ENCODE data around the gene CHST15.

DNA sequence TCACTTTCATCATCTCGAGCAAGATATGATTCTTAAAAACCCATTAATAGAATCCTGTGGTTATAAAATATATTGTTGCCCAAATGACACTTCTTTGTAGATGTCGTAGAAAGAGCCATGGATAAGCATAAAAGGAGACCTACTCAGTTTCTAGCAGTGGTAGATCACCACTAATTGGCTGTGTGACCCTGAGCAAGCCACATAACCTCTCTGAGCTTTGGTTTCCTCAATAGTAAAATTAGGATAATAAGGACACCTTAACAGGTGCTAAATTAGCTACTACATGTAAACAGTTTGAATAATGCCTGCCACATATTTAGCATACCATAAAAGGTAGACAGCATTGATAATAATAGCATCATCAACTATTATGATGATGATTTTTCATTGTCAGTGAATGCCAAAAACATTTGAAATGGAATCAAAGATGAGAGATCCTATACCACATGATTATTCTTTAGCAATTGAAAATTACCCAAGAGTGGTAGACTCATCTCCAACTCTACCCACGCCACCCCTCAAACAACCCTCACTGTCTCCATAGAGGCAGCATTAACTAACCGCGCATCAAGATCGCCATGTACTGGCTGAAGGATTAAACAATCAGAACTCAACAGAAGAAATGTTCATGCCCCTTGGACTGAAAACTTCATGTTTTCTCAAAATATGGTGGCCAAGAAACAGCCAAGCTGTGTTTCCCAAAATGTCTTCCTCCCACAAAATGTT is 45.8 kb downstream of the CHST15 start:
- TF ChIP-seq CTCF (IDR thresholded peaks at IDR 0.05) (no peak), POLR2AphosphoS5 (IDR thresholded peaks at IDR 0.05) (no peak)
